Smooth muscle cell (in vitro differentiated cells): ENCODE measurements around the gene FABP3. TPM values are rescaled to one million over a fixed set of nuclear protein-coding genes. Genes with fewer than 3 reads are reported as not detected.

Experiments used
- DNase-seq: peaks from one replicate; lab custom pipeline; 2025; ENCODE audit not compliant: unreplicated experiment; lab: John Stamatoyannopoulos, UW
- H2AFZ ChIP-seq: fragments of 200-600 bp; sonication (generic); 2 replicates; pipeline ENCODE4 v1.6.0; 2016; ENCODE audit warnings: antibody characterized with exemption, low read depth, mild to moderate bottlenecking
- H3F3A ChIP-seq: fragments of 200-600 bp; sonication (generic); 2 replicates; pipeline ENCODE4 v1.6.0; 2017; ENCODE audit warnings: antibody characterized with exemption, low read depth
- H3K27ac ChIP-seq: fragments of 200-600 bp; sonication (generic); 2 replicates; pipeline ENCODE4 v1.5.1; 2016; ENCODE audit warnings: low read depth, mild to moderate bottlenecking
- H3K27me3 ChIP-seq: fragments of 200-600 bp; sonication (generic); 2 replicates; pipeline ENCODE4 v1.6.1; 2016; ENCODE audit warnings: low read depth, mild to moderate bottlenecking
- H3K36me3 ChIP-seq: fragments of 200-600 bp; sonication (generic); 2 replicates; pipeline ENCODE4 v1.5.1; 2016; ENCODE audit warnings: low read depth
- H3K4me1 ChIP-seq: fragments of 200-600 bp; sonication (generic); 2 replicates; pipeline ENCODE4 v1.5.1; 2016; ENCODE audit warnings: low read depth
- H3K4me2 ChIP-seq: fragments of 200-600 bp; sonication (generic); 2 replicates; pipeline ENCODE4 v1.6.0; 2016; ENCODE audit warnings: mild to moderate bottlenecking
- H3K4me3 ChIP-seq: fragments of 200-600 bp; sonication (generic); 2 replicates; pipeline ENCODE4 v1.5.1; 2016; ENCODE audit warnings: mild to moderate bottlenecking
- H3K79me2 ChIP-seq: fragments of 200-600 bp; sonication (generic); 2 replicates; pipeline ENCODE4 v1.6.0; 2016; ENCODE audit warnings: low read depth, mild to moderate bottlenecking
- H3K9ac ChIP-seq: fragments of 200-600 bp; sonication (generic); 2 replicates; pipeline ENCODE4 v1.6.0; 2016; ENCODE audit warnings: low read depth
- H3K9me3 ChIP-seq: fragments of 200-600 bp; sonication (generic); replicated peaks from 2 replicates; pipeline ENCODE4 v1.5.1; 2016; ENCODE audit warnings: low read depth
- H4K20me1 ChIP-seq: fragments of 200-600 bp; sonication (generic); 2 replicates; pipeline ENCODE4 v1.6.0; 2016; ENCODE audit warnings: low read depth
- CTCF ChIP-seq: fragments of 200-600 bp; sonication (generic); IDR thresholded peaks from 2 replicates; pipeline ENCODE4 v1.5.1; 2017; ENCODE audit warnings: borderline replicate concordance, mild to moderate bottlenecking, antibody characterized with exemption; ENCODE audit not compliant: insufficient read depth, poor library complexity, severe bottlenecking
- WGBS: methylation state at CpG from one replicate; pipeline ENCODE4 v1.1.7; 2016; ENCODE audit warnings: low lambda C conversion rate; 5-methylcytosine and 5-hydroxymethylcytosine counted together
- polyA plus RNA-seq: library from polyadenylated mRNA; unstranded; fragments of >200 nt; fragmentation: Nextera tagmentation; extraction: Ambion mirVana; gene quantifications from 2 replicates; pipeline ENCODE4 v1.2.1, GENCODE V29; 2016
- total RNA-seq: library from RNA; depleted of rRNA; stranded (reverse); fragments of >200 nt; gene quantifications from 2 replicates; pipeline ENCODE4 v1.2.3, GENCODE V29; 2014

Gene FABP3
- total and polyA plus RNA-seq, 2 experiments from 2014 or later = 2.5 to 6.9 TPM

DNA sequence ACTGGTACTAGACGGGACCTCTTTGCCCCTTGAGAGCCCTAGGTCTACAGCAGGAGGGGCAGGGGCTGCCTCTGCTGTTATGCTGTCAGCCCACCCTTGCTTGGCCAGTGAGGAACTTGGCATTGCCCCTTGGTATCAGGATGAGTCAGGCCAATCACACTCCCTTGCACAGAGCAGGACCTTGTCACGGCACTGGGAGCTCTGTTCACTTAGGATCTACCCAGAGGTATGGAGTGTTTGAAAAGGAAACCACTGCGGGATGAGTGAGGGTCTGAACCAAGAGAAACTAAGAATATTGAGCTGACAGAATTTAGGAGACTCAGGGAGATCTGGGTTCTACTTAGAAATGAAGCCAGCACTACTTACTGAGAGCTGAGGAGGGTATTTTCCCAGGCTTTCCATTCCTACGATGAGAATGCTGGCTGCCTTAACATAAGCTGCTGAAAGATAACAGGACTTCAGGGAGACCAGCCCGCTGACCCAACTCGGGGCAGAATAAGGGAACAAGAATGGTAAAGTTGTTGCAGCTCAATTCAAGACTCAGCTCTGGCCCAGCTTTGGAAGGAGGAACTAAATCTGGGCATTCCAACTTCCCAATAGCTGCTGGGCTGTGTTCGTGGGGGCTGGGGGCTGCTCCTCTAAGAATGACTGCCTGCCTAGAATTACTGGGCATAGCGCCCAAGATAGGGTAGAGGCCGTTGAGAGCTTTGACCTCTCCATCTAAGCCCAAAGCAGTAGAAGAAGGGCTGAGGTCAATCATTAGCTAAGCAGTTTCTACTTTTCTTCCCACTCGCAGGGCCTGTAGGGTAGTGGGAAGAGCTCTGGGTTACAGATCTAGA is 1.5 kb downstream of the FABP3 start:
- no peaks in the 10 kb centered on the region for H3K9me3 ChIP-seq
- DNase-seq = no peak
- no peak for TF ChIP-seq CTCF
- H3K27me3 ChIP-seq = no peaks in the 10 kb centered on the region
- no peaks in the 10 kb centered on the region for H3K36me3 ChIP-seq
- WGBS = 72% methylated on average over 10 of the region's 10 CpGs
- H2AFZ ChIP-seq = no peak overlapping the region
- peak overlapping the region; percentile 7 for H3K27ac ChIP-seq
- peaks cover 14% of the 10 kb centered on the region for H3K4me1 ChIP-seq
- H3K79me2 ChIP-seq = no peaks in the 10 kb centered on the region
- peaks cover 9% of the 10 kb centered on the region for H3F3A ChIP-seq
- no peak overlapping the region for H3K4me3 ChIP-seq
- H3K4me2 ChIP-seq = no peak overlapping the region
- H3K9ac ChIP-seq = no peak overlapping the region
- H4K20me1 ChIP-seq = no peaks in the 10 kb centered on the region

GRCh38 chr1:31370565-31370964 is 2.3 kb downstream of the FABP3 start:
- Histone ChIP-seq H3K27me3 (no peaks in the 10 kb centered on the region), H3K27ac (no peak overlapping the region), H3K4me2 (no peak overlapping the region), H2AFZ (no peak overlapping the region), H3K9me3 (no peaks in the 10 kb centered on the region), H3K4me1 (peaks cover 14% of the 10 kb centered on the region), H3F3A (peaks cover 9% of the 10 kb centered on the region), H3K36me3 (no peaks in the 10 kb centered on the region), H3K79me2 (no peaks in the 10 kb centered on the region), H3K9ac (no peak overlapping the region), H3K4me3 (no peak overlapping the region), H4K20me1 (no peaks in the 10 kb centered on the region)
- 91% methylated on average over 4 of the region's 4 CpGs for WGBS
- TF ChIP-seq CTCF = no peak
- no peak for DNase-seq

DNA sequence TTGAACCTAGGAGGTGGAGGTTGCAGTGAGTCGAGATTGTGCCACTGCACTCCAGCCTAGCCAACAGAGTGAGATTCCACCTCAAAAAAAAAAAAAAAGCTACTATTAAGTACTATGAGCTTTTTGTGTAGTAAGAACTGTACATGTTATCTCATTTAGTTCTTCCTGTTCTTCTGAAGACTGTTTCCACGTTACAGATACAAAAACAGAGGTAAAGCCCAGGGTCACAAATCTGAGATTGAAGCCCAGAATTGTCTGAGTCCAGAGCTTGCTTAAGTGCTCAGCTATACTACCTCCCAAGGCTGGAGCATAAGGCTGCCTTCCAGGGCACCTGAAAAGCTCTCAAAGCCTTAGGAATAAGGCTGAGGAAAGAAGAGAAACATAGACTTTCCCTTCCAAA is 2.9 kb downstream of the FABP3 start:
- WGBS = 100% methylated on average over 2 of the region's 2 CpGs
- DNase-seq = no peak
- H3K4me2 ChIP-seq = no peak overlapping the region

More for the DNA sequence above, 2.9 kb downstream of the FABP3 start:
- Histone ChIP-seq H3K4me1 (peaks cover 14% of the 10 kb centered on the region), H3K9ac (no peak overlapping the region), H3K4me3 (no peak overlapping the region), H3K79me2 (no peaks in the 10 kb centered on the region), H3K9me3 (no peaks in the 10 kb centered on the region), H3F3A (peaks cover 9% of the 10 kb centered on the region), H3K27ac (no peak overlapping the region), H2AFZ (no peak overlapping the region), H4K20me1 (no peaks in the 10 kb centered on the region), H3K27me3 (no peaks in the 10 kb centered on the region), H3K36me3 (no peaks in the 10 kb centered on the region)
- no peak for TF ChIP-seq CTCF
